Superior temporal gyrus (tissue), 1 donor: ENCODE data around the gene TFAP2D.

ENCODE experiments used
- DNase-seq: peaks from one replicate; pipeline ENCODE4 v3.0.0-alpha.2; 2016; ENCODE audit errors: extremely low spot score

The TFAP2D gene

DNA sequence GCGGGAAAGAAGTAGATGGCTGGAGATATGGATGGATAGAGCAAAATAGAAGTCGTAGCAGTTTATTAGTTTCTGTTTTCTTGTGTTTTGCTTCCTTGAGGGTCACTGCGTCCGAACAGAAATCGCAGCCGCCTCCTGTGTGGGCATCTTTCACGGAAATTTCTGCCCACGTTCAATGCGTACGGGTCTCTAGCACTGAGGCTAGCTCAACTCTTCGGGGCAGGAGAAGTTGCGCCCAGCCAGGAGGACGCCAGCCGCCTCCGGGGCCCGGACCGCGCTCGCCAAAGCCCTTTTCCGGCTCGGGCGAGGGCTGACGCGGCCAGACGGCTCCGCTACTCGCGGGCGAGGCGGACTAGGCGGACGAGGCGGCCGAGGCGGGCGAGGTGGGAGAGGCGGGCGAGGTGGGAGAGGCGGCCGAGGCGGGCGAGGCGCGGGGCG lies 106.2 kb downstream of the TFAP2D start:
- no peak for DNase-seq

DNA sequence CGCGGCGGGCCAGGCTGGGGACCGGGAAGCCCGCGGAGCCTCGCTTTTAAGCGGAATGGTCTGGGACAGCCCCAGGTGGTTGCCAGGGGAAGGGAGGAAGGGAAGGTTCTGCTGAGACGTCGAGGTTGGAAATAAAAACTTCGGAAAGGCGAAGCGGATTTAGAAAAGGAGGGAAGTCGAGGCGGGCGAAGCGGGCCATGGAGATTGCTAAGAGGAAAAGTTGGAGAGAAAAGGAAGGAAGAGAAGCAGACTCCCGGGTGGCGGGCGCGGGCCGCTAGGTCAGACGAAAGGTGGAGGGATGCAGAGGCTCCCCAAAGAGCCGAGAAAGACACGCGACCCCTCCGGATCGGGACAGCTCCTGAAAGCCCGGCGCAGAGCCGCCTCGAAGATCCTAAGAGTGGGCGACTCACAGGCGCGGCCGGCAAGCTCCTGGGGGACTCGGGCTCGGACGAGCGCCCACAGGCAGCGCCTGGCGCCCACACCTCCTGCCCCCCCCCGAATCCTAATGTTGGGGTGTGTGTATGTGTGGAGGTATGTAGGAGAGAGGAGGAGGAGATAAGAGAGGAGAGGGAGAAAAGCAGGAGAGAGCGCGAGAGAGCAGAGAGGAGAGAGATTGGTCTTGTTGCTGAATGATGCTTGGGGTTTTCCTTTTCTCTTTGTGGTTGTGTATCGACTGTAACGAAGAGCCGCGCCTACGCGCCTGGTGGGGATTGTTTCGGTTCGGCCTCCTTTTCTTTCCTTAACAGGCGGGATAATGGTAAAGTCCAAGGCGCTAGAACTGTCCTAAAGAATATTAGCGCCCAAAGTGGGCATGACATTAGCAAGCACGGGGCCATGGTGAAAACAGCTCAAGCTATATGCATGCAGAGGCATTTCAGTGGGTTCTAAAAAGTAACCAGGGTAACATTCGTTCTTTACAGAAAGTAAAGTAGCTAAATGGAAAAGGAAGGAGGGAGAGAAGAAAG lies 106.9 kb downstream of the TFAP2D start:
- no peak for DNase-seq

DNA sequence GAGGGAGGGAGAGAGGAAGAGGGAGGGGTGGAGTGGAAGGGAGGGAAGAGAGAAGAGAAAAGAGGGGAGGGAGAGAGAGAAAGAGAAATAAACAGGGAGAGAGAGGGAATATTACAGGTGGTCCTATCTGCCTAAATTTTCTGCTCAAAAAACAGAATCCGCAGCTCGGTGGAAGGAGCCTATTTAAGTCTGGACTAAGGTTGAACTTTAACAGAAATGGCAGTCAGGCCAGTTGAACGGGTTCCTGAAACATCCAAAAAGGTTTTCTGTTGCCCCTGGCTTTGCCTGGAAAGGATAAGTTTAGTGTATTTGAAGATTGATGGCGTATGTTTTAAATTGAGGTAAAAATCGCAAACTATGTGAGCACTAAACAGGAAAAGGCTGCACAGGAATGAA lies 107.5 kb downstream of the TFAP2D start:
- no peak for DNase-seq

DNA sequence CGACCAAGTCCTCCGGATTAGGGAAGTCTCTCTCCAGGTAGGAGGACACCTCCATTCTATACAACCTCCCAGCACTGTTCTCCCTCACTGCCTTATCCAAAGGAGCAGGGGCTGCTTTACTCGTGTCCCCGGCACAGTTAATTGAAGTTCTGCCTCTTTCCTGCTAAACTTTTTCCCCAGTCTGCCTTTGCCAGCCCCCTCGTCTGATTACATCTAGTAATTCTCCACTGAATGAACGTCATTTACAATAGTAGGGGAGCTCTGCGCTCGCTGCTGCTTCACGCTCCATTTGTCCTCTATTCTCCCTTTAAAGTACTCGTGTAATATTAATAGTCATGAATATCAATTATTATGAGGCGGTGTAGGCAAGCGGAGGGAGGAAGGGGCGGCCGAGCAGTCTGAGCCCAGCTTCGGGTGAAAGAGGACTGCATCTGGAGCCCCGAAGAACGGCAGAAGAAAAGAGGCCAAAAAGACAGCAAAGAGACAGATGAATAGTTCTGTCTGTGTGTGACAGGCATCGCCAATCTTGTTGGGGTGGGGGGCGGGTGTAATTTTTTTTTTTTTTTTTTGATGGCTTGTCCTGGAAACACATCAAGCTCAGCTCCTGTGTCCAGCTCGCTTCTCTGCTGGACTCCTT lies 108.2 kb downstream of the TFAP2D start:
- DNase-seq = no peak

DNA sequence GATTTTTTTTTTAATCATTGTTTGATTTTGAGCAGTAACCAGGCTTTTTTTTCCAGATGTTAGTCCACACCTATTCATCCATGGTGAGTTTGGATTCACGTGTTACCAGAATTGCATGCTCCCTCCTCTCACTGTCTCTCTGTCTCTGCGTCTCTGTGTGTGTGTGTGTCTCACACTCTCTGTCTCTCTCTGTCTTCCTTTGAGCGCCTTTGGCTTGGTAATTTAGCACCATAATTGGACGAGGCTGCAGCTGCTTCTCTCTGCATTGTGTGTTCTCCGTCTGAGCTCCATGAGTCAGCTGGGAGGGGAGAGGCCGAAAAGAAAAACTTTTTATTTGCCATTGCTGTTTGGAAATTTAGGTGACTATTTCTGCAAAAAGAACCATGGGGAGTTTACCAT lies 108.8 kb downstream of the TFAP2D start:
- DNase-seq = no peak
